ENCODE results near the gene KRT36.

Gene KRT36

GRCh38 chr17:41481036-41481435, 8.7 kb downstream of the KRT36 start, which contains the start of gene KRT35:
TSS of gene KRT35 (minus strand) at chr17:41481151. CDS start at chr17:41481097, 54 bp downstream.
- FAIRE-seq, result no peak
- TF ChIP-seq CTCF (IDR thresholded peaks at IDR 0.05; ENCODE audit: insufficient read depth, missing control alignments), result no peak
- no peak for DNase-seq (ENCODE audit: insufficient read length, low spot score)

GRCh38 chr17:41480581-41480980, 9.1 kb downstream of the KRT36 start:
- DNase-seq (ENCODE audit: insufficient read length, low spot score) (no peak), FAIRE-seq (no peak)
- no peak for TF ChIP-seq CTCF (IDR thresholded peaks at IDR 0.05; ENCODE audit: insufficient read depth, missing control alignments)

GRCh38 chr17:41480136-41480535, 9.6 kb downstream of the KRT36 start:
- FAIRE-seq (no peak), DNase-seq (ENCODE audit: insufficient read length, low spot score) (no peak)
- no peak for TF ChIP-seq CTCF (IDR thresholded peaks at IDR 0.05; ENCODE audit: insufficient read depth, missing control alignments)

GRCh38 chr17:41478237-41478636, 11.5 kb downstream of the KRT36 start:
- DNase-seq (ENCODE audit: insufficient read length, low spot score) (no peak), FAIRE-seq (no peak)
- no peak for TF ChIP-seq CTCF (IDR thresholded peaks at IDR 0.05; ENCODE audit: insufficient read depth, missing control alignments)

GRCh38 chr17:41476866-41477815, 12.6 kb downstream of the KRT36 start:
- no peak for FAIRE-seq
- DNase-seq (ENCODE audit: insufficient read length, low spot score), result no peak
- TF ChIP-seq CTCF (IDR thresholded peaks at IDR 0.05; ENCODE audit: insufficient read depth, missing control alignments), result no peak

- FAIRE-seq (no peak), DNase-seq (ENCODE audit: insufficient read length, low spot score) (no peak)
- TF ChIP-seq CTCF (IDR thresholded peaks at IDR 0.05; ENCODE audit: insufficient read depth, missing control alignments), result no peak
Measured at GRCh38 chr17:41475421-41475820, 14.3 kb downstream of the KRT36 start.

GRCh38 chr17:41474863-41475262, 14.8 kb downstream of the KRT36 start:
- no peak for DNase-seq (ENCODE audit: insufficient read length, low spot score)
- TF ChIP-seq CTCF (IDR thresholded peaks at IDR 0.05; ENCODE audit: insufficient read depth, missing control alignments), result no peak
- no peak for FAIRE-seq

Measured in D721Med (cell line).